22Rv1 (cell line): Measurements from ENCODE around the gene LY6G6C.

Experiments
- H3K27ac ChIP-seq: fragments of 450-650 bp; 2 replicates; pipeline ENCODE4 v1.5.1; 2017
- ZFX ChIP-seq: fragments of 450-650 bp; IDR thresholded peaks from 2 replicates; pipeline ENCODE4 v1.6.1; 2017; ENCODE audit warnings: antibody characterized with exemption, borderline replicate concordance
- TF ChIP-seq, protein P1 (sequence below): fragments of 450-650 bp; IDR thresholded peaks from 2 replicates; pipeline ENCODE4 v1.5.1; 2017; ENCODE audit warnings: mild to moderate bottlenecking

Gene LY6G6C

DNA sequence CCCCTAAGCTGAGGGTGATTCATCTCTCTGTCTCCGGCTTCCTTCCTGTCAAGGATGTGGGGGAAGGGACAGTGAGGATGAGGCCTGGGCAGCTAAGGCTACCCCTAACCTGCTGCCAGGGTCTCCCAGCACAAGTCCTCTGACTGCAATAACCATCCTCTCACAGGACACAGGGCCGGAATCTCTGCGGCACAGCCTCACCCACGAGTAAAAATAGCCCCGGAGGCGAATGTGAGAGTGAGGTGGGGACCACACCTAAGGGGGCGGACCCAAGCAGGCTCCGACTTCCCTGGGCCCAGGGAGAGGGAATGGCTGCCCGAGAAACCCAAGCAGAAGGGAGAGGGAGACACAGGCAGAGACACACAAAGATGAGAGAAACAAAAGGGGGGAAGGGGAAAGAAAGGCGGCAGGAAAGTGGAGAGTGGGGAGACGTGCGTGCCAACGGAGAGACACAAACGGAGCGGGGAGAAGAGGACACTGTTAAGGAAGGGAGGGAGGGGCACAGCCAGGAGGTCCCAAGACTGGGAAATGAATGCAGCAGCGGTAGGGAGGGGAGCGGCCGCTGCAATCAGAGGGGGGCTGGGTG, 13.4 kb upstream of the LY6G6C start:
- TF ChIP-seq, protein P1, sequence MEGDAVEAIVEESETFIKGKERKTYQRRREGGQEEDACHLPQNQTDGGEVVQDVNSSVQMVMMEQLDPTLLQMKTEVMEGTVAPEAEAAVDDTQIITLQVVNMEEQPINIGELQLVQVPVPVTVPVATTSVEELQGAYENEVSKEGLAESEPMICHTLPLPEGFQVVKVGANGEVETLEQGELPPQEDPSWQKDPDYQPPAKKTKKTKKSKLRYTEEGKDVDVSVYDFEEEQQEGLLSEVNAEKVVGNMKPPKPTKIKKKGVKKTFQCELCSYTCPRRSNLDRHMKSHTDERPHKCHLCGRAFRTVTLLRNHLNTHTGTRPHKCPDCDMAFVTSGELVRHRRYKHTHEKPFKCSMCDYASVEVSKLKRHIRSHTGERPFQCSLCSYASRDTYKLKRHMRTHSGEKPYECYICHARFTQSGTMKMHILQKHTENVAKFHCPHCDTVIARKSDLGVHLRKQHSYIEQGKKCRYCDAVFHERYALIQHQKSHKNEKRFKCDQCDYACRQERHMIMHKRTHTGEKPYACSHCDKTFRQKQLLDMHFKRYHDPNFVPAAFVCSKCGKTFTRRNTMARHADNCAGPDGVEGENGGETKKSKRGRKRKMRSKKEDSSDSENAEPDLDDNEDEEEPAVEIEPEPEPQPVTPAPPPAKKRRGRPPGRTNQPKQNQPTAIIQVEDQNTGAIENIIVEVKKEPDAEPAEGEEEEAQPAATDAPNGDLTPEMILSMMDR = no peak
- H3K27ac ChIP-seq = peak overlapping the region; percentile 99

- TF ChIP-seq, protein P1 = no peak
- TF ChIP-seq ZFX = no peak
- peak overlapping the region; percentile 99 for H3K27ac ChIP-seq
Measured at GRCh38 chr6:31734247-31734820, 12.8 kb upstream of the LY6G6C start.

DNA sequence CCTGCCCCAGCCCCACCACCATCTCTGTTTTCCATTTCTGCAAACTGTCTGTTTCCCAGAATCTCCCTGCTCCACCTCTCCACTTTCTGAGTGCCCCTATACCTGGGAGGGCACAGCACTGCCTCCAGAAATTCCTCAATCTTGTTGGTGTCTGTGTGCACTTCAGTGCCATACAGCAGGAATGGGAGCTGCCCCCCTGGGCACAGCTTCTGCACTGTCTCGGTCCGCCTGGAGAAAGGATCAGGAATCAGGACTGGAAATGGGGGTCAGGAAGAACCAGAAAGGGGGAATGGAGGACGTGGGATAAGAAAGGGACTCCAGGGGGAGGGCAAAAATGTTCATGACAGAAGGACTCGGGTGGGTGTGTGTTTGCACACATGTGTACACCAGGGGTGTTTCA, 12.2 kb upstream of the LY6G6C start:
- TF ChIP-seq ZFX = no peak
- TF ChIP-seq, protein P1 = no peak
- H3K27ac ChIP-seq = peak overlapping the region; percentile 99

DNA sequence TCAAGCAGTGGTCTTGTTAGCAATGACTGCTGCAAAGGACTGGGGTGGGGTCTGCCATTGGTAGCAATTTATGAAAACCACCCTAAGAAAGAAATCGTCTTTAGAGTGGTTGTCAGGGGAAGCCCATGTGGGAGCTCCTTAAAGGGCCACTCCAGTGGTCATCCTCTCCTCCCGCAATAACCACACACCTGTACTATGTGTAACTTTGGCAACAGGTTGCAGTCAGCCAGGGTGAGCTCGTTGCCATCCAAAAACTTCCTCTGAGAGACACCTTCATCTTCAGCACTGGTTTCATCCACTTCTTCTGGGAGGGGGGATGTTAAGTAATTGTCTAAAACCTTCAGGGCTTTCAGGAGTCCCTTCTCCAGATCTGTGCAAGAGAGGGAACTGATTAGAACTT, 10.5 kb upstream of the LY6G6C start:
- TF ChIP-seq, protein P1 = no peak
- TF ChIP-seq ZFX = no peak
- H3K27ac ChIP-seq = peak overlapping the region; percentile 99

- peak overlapping the region; percentile 99 for H3K27ac ChIP-seq
- no peak for TF ChIP-seq ZFX
- TF ChIP-seq, protein P1 = no peak
Measured at GRCh38 chr6:31730631-31731086, 9.1 kb upstream of the LY6G6C start.

GRCh38 chr6:31729979-31730630, 8.6 kb upstream of the LY6G6C start:
- TF ChIP-seq, protein P1 = no peak; the same call in 1 of the 2 replicates
- no peak for TF ChIP-seq ZFX

GRCh38 chr6:31729515-31729978, 8.0 kb upstream of the LY6G6C start:
- TF ChIP-seq ZFX = no peak
- TF ChIP-seq, protein P1 = peak; percentile 44
- peak overlapping the region; percentile 99 for H3K27ac ChIP-seq

More at GRCh38 chr6:31729979-31730630, 8.6 kb upstream of the LY6G6C start:
- H3K27ac ChIP-seq = peak overlapping the region; percentile 99
